HuH-7.5 (cell line): ENCODE results near the gene ALPG.
A peak's percentile ranks its signal among the peaks of the same experiment; 100 is the strongest.
"Not testable (repeated sequence)": the region's sequence is repeated elsewhere in the genome, so short reads cannot be mapped to it uniquely, and the experiment has no call there.

ENCODE experiments used
- DNase-seq: peaks from one replicate; pipeline ENCODE4 v3.0.0; 2011; ENCODE audit warnings: low spot score

ALPG gene

GRCh38 chr2:232440220-232441018 lies 33.8 kb downstream of the ALPG start:
- DNase-seq: peak; percentile 87

- no peak for DNase-seq
Measured at GRCh38 chr2:232441147-232441651, 34.6 kb downstream of the ALPG start.

GRCh38 chr2:232441922-232442321 lies 35.3 kb downstream of the ALPG start:
- DNase-seq: not testable (repeated sequence)

- DNase-seq: not testable (repeated sequence)
Measured at GRCh38 chr2:232442431-232442830, 35.8 kb downstream of the ALPG start.

- not testable (repeated sequence) for DNase-seq
Measured at GRCh38 chr2:232443047-232443446, 36.4 kb downstream of the ALPG start.

- DNase-seq: not testable (repeated sequence)
Measured at GRCh38 chr2:232443669-232444408, 37.2 kb downstream of the ALPG start.

- peak; percentile 66 for DNase-seq
Measured at GRCh38 chr2:232444409-232445148, 37.9 kb downstream of the ALPG start.

GRCh38 chr2:232445149-232445885 lies 38.7 kb downstream of the ALPG start:
- DNase-seq: not testable (repeated sequence)

- not testable (repeated sequence) for DNase-seq
Measured at GRCh38 chr2:232446266-232446777, 39.7 kb downstream of the ALPG start.

GRCh38 chr2:232447091-232447620 lies 40.5 kb downstream of the ALPG start:
- no peak for DNase-seq

GRCh38 chr2:232447638-232448303 lies 41.1 kb downstream of the ALPG start:
- DNase-seq: no peak

- no peak for DNase-seq
Measured at GRCh38 chr2:232448304-232448690, 41.7 kb downstream of the ALPG start.

GRCh38 chr2:232449964-232450363 lies 43.3 kb downstream of the ALPG start:
- no peak for DNase-seq

GRCh38 chr2:232451645-232452044 lies 45.0 kb downstream of the ALPG start:
- not testable (repeated sequence) for DNase-seq

GRCh38 chr2:232454630-232455029 lies 48.0 kb downstream of the ALPG start:
- no peak for DNase-seq

GRCh38 chr2:232455426-232456255 lies 49.0 kb downstream of the ALPG start, which contains the start of gene ALPI:
Gene ALPI, plus strand, starts transcription at chr2:232456153. Its CDS starts 47 bp downstream, at chr2:232456200.
- DNase-seq: no peak

- DNase-seq: no peak
Measured at GRCh38 chr2:232456296-232457120, 49.9 kb downstream of the ALPG start.
